Activated CD4-positive, alpha-beta T cell treated with anti-CD3 and anti-CD28 coated beads, Interleukin-2, amount 50 U/mL, for 48 hours (primary cell): Measurements from ENCODE around the gene MYO1E.
"Not testable (repeated sequence)": the region's sequence is repeated elsewhere in the genome, so short reads cannot be mapped to it uniquely, and the experiment has no call there.

Experiments used
- DNase-seq, 2 experiments: peaks; one replicate each; pipeline ENCODE4 v3.0.0-alpha.2; 2020

The MYO1E gene

DNA sequence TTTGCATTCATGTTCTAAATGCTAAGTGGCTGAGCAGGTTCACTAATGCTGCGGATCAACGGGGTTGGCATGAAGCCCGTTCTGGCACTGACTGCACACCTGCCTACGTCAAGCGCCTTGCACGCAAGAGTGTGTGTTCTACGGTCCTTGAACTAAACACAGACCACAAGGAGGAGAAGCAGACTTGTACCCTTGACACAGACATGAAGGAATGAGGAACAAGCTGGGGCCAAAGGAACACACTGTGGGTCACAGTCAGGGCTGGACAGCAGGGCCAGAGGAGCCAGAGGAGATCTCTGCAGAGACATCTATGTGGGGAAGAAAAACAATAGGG lies 214.0 kb downstream of the MYO1E start:
- DNase-seq = no peak

DNA sequence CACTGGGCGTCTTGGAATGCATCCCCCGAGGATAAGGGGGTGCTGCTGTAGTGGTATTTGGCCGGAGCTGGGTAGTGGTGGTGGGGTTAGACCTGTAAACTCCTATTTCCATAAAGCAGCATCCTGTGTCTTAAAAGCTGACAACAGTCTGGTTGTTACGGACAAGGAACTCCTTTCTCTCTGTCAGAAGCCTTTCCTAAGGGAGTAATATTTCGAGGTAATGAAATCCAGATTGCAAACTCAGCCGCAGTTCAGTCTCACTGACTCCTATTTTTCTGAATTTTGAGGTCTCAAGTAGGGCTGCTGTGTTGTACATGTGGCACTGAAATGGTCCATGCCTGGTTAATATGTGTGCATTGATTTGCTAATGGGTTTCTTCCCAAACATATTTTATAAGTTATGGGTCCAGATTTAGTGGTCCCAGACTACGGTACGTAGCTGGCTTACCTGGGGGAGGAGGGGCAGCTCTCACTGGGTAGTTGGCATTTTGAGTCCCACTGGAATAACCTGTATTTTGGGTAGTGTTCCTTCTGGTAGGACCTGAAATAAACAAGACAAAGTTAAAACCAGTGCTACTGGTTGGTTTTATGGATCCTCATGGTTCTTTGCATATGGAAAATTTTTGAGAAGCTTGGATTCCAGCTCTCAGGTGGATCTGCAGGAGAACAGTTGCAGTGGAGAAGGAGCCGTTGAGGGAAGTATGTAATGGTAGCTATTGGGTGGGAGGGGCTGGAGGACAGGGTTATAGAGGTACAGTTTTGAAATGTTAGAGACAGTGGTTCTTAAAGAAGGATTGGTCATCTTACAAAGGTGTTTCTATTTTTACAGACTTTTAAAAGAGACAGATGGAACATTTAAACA lies 214.6 kb downstream of the MYO1E start:
- no peak for DNase-seq

- no peak for DNase-seq
These were observed 215.3 kb downstream of the MYO1E start for GRCh38 chr15:59157396-59157795.

DNA sequence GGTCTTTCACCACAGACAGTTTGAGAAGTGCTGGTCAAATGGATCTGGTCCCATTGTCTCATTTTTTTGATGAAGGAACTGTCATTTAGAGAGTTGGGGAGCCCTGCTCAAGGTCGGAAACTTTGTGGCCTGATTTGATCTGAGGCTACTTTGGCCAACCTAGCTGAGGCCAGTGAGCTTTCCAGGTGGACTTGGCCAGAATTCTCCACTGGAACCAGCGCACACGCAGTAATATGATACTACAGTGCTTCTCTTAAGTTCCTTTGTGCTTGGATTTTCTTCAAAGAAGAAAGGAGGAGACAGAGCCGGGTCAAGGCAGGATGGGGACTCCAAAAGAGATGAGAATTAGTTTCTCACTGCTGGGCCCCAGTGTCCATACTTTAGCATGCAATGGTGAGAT lies 217.2 kb downstream of the MYO1E start:
- DNase-seq = no peak

DNA sequence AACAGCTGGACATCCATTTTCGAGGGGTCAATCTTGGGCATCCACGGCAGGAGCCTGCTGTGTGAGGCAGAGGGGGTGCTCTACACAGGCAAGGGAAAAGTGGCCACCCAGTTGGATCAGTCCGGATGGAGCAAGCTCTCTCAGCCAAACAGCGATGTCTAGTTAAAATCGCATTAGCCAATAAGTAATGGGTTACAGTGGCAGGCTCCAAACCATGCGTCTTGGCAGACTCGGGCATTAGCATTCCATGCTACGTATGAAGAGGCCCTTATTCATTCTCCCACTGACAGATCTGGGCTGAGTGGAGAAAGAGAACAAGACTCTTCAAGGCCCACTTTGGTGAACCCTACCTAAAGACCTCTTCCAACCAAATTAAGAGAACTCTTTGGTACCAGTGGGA lies 218.4 kb downstream of the MYO1E start:
- no peak for DNase-seq

- DNase-seq = no peak
These were observed 219.2 kb downstream of the MYO1E start for GRCh38 chr15:59153466-59153865.

- DNase-seq = no peak
These were observed 219.8 kb downstream of the MYO1E start for GRCh38 chr15:59152694-59153450.

GRCh38 chr15:59150185-59150584 lies 222.5 kb downstream of the MYO1E start:
- no peak for DNase-seq

- no peak for DNase-seq
These were observed 224.4 kb downstream of the MYO1E start for GRCh38 chr15:59148153-59148833.

- no peak for DNase-seq
These were observed 225.0 kb downstream of the MYO1E start for GRCh38 chr15:59147666-59148065.

- DNase-seq = not testable (repeated sequence)
These were observed 228.1 kb downstream of the MYO1E start for GRCh38 chr15:59144594-59144993.

DNA sequence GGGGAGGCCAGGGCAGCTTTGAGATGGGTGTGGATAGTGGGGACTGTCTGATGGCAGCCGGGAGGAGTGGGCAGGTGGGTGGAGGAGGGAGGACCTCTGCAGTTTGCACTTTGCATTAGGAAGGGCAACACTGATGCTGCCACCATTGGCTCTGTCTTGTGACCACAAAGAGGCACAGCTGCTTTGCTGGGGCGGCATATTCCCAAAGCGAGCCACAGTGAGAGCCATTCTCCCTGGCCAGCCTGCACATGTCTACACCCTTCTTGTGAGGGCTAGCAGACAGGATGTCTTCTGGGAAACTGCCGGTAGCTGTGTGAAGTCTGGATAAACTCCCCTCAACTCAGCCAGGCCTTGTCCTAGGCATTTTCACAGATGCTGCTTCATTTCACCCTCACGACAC lies 229.4 kb downstream of the MYO1E start:
- DNase-seq = no peak

DNA sequence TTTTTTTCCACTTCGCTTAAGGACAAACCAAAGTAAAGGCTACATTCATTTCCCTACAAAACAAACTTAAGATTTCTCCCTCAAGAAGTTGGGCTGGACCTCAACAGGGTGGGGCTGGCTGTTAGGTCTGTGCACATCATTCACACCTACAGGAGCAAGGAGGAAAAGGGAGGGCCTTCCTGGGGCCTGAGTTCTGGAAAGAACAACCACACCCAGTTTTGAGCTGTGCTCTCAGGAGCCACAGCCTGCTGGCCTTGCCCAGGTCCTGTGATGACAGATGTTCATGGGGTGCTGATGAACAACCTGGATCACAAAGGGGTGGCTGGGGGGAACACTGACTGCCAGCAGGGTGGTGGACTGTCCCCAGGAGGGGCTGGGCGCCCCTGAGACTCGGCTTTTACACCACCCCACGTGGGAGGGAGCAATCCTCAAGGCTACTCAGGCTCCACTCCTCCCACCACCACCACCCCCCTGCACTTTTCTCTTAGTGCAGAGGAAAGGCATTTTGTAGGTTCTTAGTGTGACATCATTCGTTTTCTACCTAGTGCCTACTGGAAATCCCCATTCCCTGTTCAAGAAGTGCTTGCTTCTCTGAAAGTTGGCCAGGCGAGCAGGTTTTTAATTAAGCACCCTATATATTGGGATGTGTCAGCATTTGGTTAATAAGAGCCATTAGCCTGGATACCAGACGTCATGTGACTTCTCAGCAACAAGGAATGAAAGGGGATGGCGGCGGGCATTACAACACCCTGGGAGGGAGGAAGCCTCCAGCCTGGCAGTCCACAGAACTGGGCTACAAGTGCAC lies 232.0 kb downstream of the MYO1E start:
- no peak for DNase-seq

DNA sequence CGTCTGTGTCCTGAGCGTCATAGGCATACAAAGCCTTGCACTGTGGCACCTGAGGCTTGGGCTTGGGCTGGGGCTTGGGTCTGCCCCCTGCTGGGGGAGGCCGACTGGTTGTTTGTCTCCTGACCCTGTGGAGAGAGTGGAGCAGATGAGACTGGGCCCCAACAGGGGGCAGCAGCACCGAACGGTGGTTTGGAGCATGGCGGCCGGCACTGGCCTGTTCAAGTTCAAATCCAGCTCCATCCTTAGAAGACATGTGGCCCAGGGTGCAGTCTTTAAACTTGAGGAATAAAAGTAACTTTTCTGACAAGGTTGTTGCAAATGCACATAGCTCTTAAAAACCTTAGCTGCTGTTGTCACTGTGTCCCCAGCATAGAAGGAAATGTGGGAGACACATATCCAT lies 234.4 kb downstream of the MYO1E start:
- DNase-seq = peak; percentile 53 to 61

DNA sequence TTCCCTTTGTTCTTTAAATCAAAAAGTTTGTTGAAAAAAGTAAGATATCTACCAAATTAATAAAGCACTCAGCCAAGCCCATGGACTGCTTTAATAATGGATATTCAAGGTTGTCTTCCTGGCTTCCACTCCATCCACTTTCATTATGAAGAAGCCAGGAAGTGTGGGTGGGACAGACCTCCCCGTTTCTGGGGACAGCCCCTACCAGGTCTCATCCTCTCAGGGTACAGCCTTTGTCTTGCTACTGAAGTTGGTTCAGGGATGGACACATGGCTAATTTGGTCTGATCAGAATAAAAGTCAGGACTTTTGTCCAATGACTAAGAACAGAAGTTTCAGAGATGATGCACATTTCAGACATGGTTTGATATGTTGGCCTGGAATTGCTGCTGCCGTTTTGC lies 235.1 kb downstream of the MYO1E start:
- DNase-seq = peak; percentile 9 to 11

- DNase-seq = no peak
These were observed 238.7 kb downstream of the MYO1E start for GRCh38 chr15:59133929-59134427.

DNA sequence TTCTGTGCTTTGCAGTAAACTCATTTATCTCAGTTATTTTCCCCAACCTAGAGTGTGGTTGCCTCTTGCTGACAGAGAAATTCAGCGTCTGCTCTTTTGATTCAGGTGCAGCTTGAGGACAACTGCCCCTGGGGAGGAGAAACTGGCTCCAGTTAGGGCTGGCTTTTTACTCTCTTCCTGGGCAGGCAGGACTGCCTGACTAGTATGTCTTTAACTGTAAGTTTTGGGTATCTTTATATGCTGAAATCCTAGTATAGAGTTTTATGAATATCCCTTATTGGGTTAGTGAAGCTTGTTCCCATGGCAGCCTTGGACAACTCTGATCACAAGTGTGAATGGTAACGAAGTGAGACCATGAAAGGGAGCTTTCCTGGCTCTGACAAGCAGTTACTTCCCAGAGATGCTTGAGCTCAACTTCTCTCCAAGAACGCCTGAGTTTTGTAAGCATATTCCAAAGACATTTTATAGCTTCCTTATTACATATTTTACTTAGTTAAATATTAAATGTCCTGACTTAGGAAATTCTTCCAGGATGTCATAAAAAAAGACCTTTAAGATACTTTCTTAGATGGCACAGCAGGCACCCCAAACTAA lies 240.6 kb downstream of the MYO1E start:
- DNase-seq = no peak

DNA sequence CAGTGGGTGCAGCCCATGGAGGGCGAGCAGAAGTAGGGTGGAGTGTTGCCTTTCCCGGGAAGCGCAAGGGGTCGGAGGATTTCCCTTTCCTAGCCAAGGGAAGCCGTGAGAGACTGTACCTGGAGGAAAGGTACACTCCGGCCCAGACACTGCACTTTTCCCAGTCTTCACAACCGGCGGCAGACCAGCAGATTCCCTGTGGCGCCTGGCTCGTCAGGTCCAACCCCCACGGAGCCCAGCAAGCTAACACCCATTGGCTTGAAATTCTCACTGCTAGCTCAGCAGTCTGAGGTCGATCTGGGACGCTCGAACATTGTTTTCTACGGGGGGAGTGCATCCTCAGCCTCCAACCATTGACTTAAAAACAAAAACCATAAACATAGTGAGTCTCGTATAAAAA lies 241.2 kb downstream of the MYO1E start:
- no peak for DNase-seq

GRCh38 chr15:59127255-59127654 lies 245.4 kb downstream of the MYO1E start:
- DNase-seq = not testable (repeated sequence)

GRCh38 chr15:59125683-59126082 lies 247.0 kb downstream of the MYO1E start:
- not testable (repeated sequence) for DNase-seq

- no peak for DNase-seq
These were observed 248.4 kb downstream of the MYO1E start for GRCh38 chr15:59124261-59124660.

DNA sequence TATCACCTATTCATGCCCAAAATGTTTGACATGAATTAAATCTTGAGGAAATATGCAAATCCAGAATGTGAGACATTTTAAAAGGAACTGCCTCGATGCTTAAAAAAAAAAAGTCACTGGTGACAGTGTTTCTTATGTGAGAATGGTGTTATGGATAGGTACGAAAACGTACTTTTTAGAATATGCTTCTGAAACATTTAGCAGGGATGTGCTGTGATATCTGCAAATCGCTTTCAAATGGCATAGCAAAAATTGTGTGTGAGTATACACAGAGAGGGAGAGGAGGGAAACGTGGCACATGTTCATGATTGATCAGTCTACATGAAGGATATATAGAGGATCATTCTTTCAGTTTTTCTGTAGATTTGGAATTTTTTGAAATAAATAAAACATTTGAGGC lies 251.7 kb downstream of the MYO1E start:
- no peak for DNase-seq
